ENCODE results near the gene ZNF107.

- TF ChIP-seq, protein P1, sequence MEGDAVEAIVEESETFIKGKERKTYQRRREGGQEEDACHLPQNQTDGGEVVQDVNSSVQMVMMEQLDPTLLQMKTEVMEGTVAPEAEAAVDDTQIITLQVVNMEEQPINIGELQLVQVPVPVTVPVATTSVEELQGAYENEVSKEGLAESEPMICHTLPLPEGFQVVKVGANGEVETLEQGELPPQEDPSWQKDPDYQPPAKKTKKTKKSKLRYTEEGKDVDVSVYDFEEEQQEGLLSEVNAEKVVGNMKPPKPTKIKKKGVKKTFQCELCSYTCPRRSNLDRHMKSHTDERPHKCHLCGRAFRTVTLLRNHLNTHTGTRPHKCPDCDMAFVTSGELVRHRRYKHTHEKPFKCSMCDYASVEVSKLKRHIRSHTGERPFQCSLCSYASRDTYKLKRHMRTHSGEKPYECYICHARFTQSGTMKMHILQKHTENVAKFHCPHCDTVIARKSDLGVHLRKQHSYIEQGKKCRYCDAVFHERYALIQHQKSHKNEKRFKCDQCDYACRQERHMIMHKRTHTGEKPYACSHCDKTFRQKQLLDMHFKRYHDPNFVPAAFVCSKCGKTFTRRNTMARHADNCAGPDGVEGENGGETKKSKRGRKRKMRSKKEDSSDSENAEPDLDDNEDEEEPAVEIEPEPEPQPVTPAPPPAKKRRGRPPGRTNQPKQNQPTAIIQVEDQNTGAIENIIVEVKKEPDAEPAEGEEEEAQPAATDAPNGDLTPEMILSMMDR (IDR thresholded peaks at IDR 0.05; ENCODE audit: borderline replicate concordance, extremely low read depth, low read length, poor library complexity, severe bottlenecking), result no peak
- TF ChIP-seq EZH2 (IDR thresholded peaks at IDR 0.05; ENCODE audit: borderline replicate concordance, low read depth, low read length, severe bottlenecking), result no peak
These were observed 23.1 kb downstream of the ZNF107 start for GRCh38 chr7:64688988-64689387.
